ENCODE results near the gene RHOT2. TPM values are rescaled to one million over a fixed set of nuclear protein-coding genes. Genes with fewer than 3 reads are reported as not detected.
A peak's percentile ranks its signal among the peaks of the same experiment; 100 is the strongest.

RHOT2 gene
- total and polyA plus RNA-seq, 2 of the 8 experiments (the other 6 are each of a cell fraction or from before 2014, with no cell fraction given) = 149 to 194 TPM

DNA sequence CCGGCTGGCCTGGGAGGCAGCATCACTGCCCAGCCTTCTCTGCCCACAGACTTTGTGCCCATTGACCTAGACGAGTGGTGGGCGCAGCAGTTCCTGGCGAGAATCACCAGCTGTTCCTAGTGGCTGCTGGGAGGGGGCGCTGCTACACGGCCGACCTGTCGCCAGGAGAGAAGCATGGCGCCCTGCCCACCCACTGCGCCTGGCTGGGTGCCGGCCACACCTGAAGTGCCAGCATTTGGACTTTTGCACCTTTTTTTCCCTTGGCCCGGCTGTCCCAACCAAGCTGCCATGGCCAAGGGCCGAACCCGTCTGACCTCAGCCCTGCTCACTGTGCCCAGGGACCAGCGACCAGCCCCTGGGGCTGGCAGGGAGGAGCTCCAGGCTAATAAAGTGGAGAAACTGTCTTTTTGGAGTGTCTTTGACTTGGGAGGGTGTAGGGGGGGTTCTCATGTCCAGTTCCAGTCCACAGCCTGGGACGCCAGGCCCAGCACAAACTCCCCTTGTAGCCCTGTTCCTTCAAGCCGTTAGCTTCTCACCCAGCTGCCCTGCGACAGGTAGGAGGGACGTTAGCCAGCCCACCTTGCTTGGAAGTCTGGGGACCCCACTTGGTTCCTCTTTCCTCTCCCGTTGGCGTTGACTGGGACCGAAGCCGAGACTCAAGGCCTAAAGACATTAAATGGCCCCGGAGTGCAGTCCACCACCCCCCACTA, 19.7 kb upstream of the RHOT2 start (continued):
- no peak for TF ChIP-seq HDAC2 (IDR thresholded peaks at IDR 0.05; ENCODE audit: borderline replicate concordance in 1 of 2, low read depth in 2 of 2, low read length in 2 of 2)
- TF ChIP-seq, protein P1, sequence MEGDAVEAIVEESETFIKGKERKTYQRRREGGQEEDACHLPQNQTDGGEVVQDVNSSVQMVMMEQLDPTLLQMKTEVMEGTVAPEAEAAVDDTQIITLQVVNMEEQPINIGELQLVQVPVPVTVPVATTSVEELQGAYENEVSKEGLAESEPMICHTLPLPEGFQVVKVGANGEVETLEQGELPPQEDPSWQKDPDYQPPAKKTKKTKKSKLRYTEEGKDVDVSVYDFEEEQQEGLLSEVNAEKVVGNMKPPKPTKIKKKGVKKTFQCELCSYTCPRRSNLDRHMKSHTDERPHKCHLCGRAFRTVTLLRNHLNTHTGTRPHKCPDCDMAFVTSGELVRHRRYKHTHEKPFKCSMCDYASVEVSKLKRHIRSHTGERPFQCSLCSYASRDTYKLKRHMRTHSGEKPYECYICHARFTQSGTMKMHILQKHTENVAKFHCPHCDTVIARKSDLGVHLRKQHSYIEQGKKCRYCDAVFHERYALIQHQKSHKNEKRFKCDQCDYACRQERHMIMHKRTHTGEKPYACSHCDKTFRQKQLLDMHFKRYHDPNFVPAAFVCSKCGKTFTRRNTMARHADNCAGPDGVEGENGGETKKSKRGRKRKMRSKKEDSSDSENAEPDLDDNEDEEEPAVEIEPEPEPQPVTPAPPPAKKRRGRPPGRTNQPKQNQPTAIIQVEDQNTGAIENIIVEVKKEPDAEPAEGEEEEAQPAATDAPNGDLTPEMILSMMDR (IDR thresholded peaks at IDR 0.05; ENCODE audit: control extremely low read depth in 1 of 3, insufficient read depth in 1 of 3, low read depth in 1 of 3, low read length in 3 of 3) = peak in 2 of 3 experiments; percentile 68 to 80; a peak in 3 of 4 replicates
- TF ChIP-seq POLR2A (IDR thresholded peaks at IDR 0.05; ENCODE audit: control extremely low read depth in 1 of 2, low read depth in 2 of 2, low read length in 2 of 2) = no peak

Data from H1 (cell line).